BLaER1 treated with 17β-estradiol and CSF1 and Interleukin-3, amounts not matched to agents 10 nM and 100 nM (cell line): ENCODE measurements around the gene RNF150.

Source experiments
- H3K27ac ChIP-seq, 11 experiments: shearing (Covaris generic); formaldehyde crosslinking; 2 replicates each; pipeline ENCODE4 v1.8.1; 2022
- H3K27me3 ChIP-seq, 11 experiments: shearing (Covaris generic); formaldehyde crosslinking; 2 replicates each; pipeline ENCODE4 v1.8.1; 2022
- H3K36me3 ChIP-seq, 11 experiments: shearing (Covaris generic); formaldehyde crosslinking; 2 replicates each; pipeline ENCODE4 v1.8.1; 2022
- H3K4me1 ChIP-seq, 10 experiments: shearing (Covaris generic); formaldehyde crosslinking; 2 replicates each; pipeline ENCODE4 v1.8.1; 2022
- H3K4me2 ChIP-seq, 11 experiments: shearing (Covaris generic); formaldehyde crosslinking; 2 replicates each; pipeline ENCODE4 v1.8.1; 2022
- H3K4me3 ChIP-seq, 10 experiments: shearing (Covaris generic); formaldehyde crosslinking; 2 replicates each; pipeline ENCODE4 v1.8.1; 2022
- H3K9ac ChIP-seq, 11 experiments: shearing (Covaris generic); formaldehyde crosslinking; 2 replicates each; pipeline ENCODE4 v1.8.1; 2022
- H3K9me3 ChIP-seq, 11 experiments: shearing (Covaris generic); formaldehyde crosslinking; replicated peaks in 1 of 11; 2 replicates each; pipeline ENCODE4 v1.8.1; 2022
- H4K20me1 ChIP-seq, 11 experiments: shearing (Covaris generic); formaldehyde crosslinking; 2 replicates each; pipeline ENCODE4 v1.8.1; 2022
- Cebpa-rat ChIP-seq, 11 experiments: shearing (Covaris generic); IDR thresholded peaks; 2 replicates each; pipeline ENCODE4 v1.8.1; 2022

RNF150 gene

GRCh38 chr4:141133999-141134995 is 1.0 kb upstream of the RNF150 start:
- Histone ChIP-seq H3K9me3 (no peaks in the 10 kb centered on the region), H3K27ac (peak overlapping the region in 1 of 11 experiments; percentile 63; a peak in 1 of 22 replicates), H3K27me3 (peaks cover 7 to 15% (median 10%) of the 10 kb centered on the region in 11 experiments; a peak in 17 of 22 replicates), H3K4me2 (peak overlapping the region; percentile 89 to 97 (median 94); a peak in 21 of 22 replicates), H3K4me1 (peaks cover 10 to 33% (median 29%) of the 10 kb centered on the region in 10 experiments; a peak in 19 of 20 replicates), H3K9ac (0 out of 22 replicates have a peak overlapping the region, but pooled peaks of 1 of the 11 experiments have one; percentile 86), H3K4me3 (peak overlapping the region in 3 of 10 experiments; percentile 74 to 90 (median 82); a peak in 8 of 20 replicates), H3K36me3 (no peaks in the 10 kb centered on the region), H4K20me1 (no peaks in the 10 kb centered on the region)
- no peak for TF ChIP-seq Cebpa-rat (IDR thresholded peaks at IDR 0.05)

DNA sequence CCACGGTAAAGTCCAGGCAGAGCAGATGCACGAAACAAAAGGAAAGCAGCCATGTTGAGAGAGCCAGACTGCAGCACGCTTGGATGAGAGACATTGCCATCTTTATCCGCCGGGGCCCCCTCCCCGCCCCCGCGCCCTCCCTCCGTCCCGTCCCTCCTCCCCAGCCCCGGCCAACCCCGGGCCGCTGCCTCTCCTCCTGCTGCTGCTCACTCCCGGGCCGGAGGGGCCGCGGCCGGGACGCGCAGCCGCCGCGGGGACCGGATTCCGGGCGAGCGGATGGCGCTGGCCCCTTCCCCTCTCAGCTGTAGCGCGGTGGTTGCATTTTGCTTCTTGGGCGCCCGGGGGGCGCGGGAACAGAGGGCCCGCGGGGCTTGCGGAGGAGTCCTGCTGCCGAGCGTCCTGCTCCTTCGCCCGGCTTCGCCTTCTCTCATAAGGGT is 542 bp downstream of the RNF150 start:
- H3K4me1 ChIP-seq: peaks cover 10 to 35% (median 32%) of the 10 kb centered on the region in 10 experiments; a peak in 19 of 20 replicates
- no peak for TF ChIP-seq Cebpa-rat (IDR thresholded peaks at IDR 0.05)
- peak overlapping the region; percentile 69 to 90 (median 82) for H3K4me3 ChIP-seq
- H3K27me3 ChIP-seq: peaks cover 7 to 15% (median 10%) of the 10 kb centered on the region in 11 experiments; a peak in 17 of 22 replicates
- H4K20me1 ChIP-seq: no peaks in the 10 kb centered on the region
- no peaks in the 10 kb centered on the region for H3K9me3 ChIP-seq
- peak overlapping the region; percentile 70 to 86 (median 82) for H3K9ac ChIP-seq
- H3K4me2 ChIP-seq: peak overlapping the region; percentile 89 to 97 (median 94)
- H3K27ac ChIP-seq: peak overlapping the region in 9 of 11 experiments; percentile 63 to 84 (median 73); a peak in 17 of 22 replicates
- H3K36me3 ChIP-seq: no peaks in the 10 kb centered on the region

DNA sequence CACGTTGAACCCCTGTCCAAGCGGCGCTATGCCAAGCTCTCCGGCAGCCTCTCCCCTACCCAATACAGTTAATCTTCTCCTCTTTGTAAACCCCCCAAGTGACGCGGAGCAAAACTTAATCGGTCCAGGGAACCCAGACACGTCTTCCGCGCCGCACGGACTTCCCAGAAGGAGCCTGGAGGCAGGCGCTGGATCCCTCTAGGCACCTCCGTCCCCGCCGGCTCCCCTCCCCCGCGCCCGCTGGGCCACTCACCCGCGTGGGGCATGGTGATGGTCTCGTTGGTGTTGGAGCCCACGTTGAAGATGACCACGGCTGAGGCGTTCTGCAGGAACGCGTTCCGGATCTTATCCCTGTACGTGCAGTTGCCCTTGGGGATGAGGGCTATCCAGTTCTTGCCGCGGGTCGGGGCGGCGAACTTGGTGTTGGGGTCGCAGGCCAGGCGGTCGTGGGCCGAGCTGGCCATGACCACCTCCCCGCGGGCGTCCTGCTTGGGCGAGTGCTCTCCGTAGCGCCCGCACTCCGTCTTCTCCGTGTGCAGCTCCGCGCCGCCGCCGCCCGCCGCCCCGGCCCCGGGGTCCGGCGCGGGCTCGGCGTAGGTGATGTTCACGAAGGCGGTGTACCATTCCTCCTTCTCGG is 1.1 kb downstream of the RNF150 start:
- Histone ChIP-seq H3K27me3 (peaks cover 7 to 15% (median 10%) of the 10 kb centered on the region in 11 experiments; a peak in 17 of 22 replicates), H3K36me3 (no peaks in the 10 kb centered on the region), H3K4me2 (peak overlapping the region; percentile 89 to 97 (median 94)), H3K4me1 (peaks cover 16 to 41% (median 37%) of the 10 kb centered on the region in 10 experiments), H3K4me3 (peak overlapping the region; percentile 69 to 90 (median 82)), H3K27ac (peak overlapping the region in 7 of 11 experiments; percentile 39 to 84 (median 61); a peak in 13 of 22 replicates), H3K9ac (peak overlapping the region in 9 of 11 experiments; percentile 70 to 86 (median 83); a peak in 17 of 22 replicates), H4K20me1 (no peaks in the 10 kb centered on the region), H3K9me3 (no peaks in the 10 kb centered on the region)
- TF ChIP-seq Cebpa-rat (IDR thresholded peaks at IDR 0.05): no peak

GRCh38 chr4:141131723-141132071 is 1.6 kb downstream of the RNF150 start:
- H3K4me2 ChIP-seq: peak overlapping the region; percentile 89 to 97 (median 94)
- H3K9me3 ChIP-seq: no peaks in the 10 kb centered on the region
- peaks cover 7 to 15% (median 10%) of the 10 kb centered on the region in 11 experiments; a peak in 17 of 22 replicates for H3K27me3 ChIP-seq
- H3K9ac ChIP-seq: peak overlapping the region in 2 of 11 experiments; percentile 82 to 84; a peak in 3 of 22 replicates
- H3K27ac ChIP-seq: no peak overlapping the region
- peak overlapping the region; percentile 69 to 90 (median 82) for H3K4me3 ChIP-seq
- no peak for TF ChIP-seq Cebpa-rat (IDR thresholded peaks at IDR 0.05)
- no peaks in the 10 kb centered on the region for H3K36me3 ChIP-seq
- H3K4me1 ChIP-seq: peaks cover 21 to 45% (median 42%) of the 10 kb centered on the region in 10 experiments
- H4K20me1 ChIP-seq: no peaks in the 10 kb centered on the region

GRCh38 chr4:141130947-141131605 is 2.2 kb downstream of the RNF150 start:
- peak overlapping the region in 2 of 10 experiments; percentile 81 to 90; a peak in 2 of 20 replicates for H3K4me3 ChIP-seq

DNA sequence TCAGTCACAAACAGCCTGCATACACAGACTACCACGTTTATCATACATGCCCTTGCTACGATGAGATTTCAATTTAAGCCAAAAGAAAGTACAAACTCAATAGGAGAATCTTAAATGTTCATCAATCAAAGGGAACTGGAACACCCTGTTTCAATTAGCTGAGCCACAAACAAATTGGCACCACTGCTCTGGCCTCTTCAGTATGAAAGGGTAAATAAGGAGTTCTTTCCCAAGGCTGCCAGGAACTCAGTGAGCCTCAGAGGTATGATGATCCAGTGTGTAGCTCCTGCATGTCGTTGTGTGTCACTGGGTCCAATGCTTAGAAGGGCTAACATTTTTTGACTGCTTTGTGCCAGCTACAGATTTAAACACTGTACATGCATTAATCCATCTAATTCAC is 5.4 kb downstream of the RNF150 start:
- H3K27me3 ChIP-seq: peaks cover 7 to 15% (median 10%) of the 10 kb centered on the region in 11 experiments; a peak in 17 of 22 replicates
- no peak overlapping the region for H3K4me3 ChIP-seq
- H3K36me3 ChIP-seq: no peaks in the 10 kb centered on the region
- H3K4me2 ChIP-seq: peak overlapping the region in 10 of 11 experiments; percentile 17 to 79 (median 62); a peak in 18 of 22 replicates
- H3K27ac ChIP-seq: peak overlapping the region in 2 of 11 experiments; percentile 7 to 27; a peak in 2 of 22 replicates
- 0 out of 22 replicates have a peak, but pooled peaks cover 0 to 5% (median 0%) of the 10 kb centered on the region in 11 experiments for H3K9me3 ChIP-seq
- H3K4me1 ChIP-seq: peaks cover 22 to 41% (median 35%) of the 10 kb centered on the region in 10 experiments
- H4K20me1 ChIP-seq: no peaks in the 10 kb centered on the region
- no peak for TF ChIP-seq Cebpa-rat (IDR thresholded peaks at IDR 0.05)
- H3K9ac ChIP-seq: no peak overlapping the region

More at GRCh38 chr4:141130947-141131605, 2.2 kb downstream of the RNF150 start:
- no peak overlapping the region for H3K27ac ChIP-seq
- H3K9me3 ChIP-seq: no peaks in the 10 kb centered on the region
- TF ChIP-seq Cebpa-rat (IDR thresholded peaks at IDR 0.05): no peak
- H3K27me3 ChIP-seq: peaks cover 7 to 15% (median 10%) of the 10 kb centered on the region in 11 experiments; a peak in 17 of 22 replicates
- peaks cover 25 to 51% (median 48%) of the 10 kb centered on the region in 10 experiments for H3K4me1 ChIP-seq
- no peaks in the 10 kb centered on the region for H4K20me1 ChIP-seq
- no peak overlapping the region for H3K9ac ChIP-seq
- H3K36me3 ChIP-seq: no peaks in the 10 kb centered on the region
- H3K4me2 ChIP-seq: peak overlapping the region; percentile 12 to 97 (median 94); a peak in 18 of 22 replicates

GRCh38 chr4:141126769-141127168 is 6.5 kb downstream of the RNF150 start:
- H3K27me3 ChIP-seq: peaks cover under 1 to 7% (median 3%) of the 10 kb centered on the region in 11 experiments; a peak in 16 of 22 replicates
- peak overlapping the region in 7 of 11 experiments; percentile 25 to 48 (median 44); a peak in 10 of 22 replicates for H3K27ac ChIP-seq
- no peaks in the 10 kb centered on the region for H4K20me1 ChIP-seq
- peak in 7 of 11 experiments; percentile 13 to 70 (median 21); a peak in 3 of 22 replicates for TF ChIP-seq Cebpa-rat (IDR thresholded peaks at IDR 0.05)
- no peaks in the 10 kb centered on the region for H3K36me3 ChIP-seq
- H3K4me2 ChIP-seq: peak overlapping the region; percentile 49 to 79 (median 63); a peak in 21 of 22 replicates
- 0 out of 20 replicates have a peak overlapping the region, but pooled peaks of 1 of the 10 experiments have one; percentile 6 for H3K4me3 ChIP-seq
- 0 out of 22 replicates have a peak, but pooled peaks cover 0 to 5% (median 0%) of the 10 kb centered on the region in 11 experiments for H3K9me3 ChIP-seq
- no peak overlapping the region for H3K9ac ChIP-seq
- H3K4me1 ChIP-seq: peaks cover 15 to 34% (median 28%) of the 10 kb centered on the region in 10 experiments
